ENCODE results near the gene TSC2.

TSC2 gene

GRCh38 chr16:2090777-2091546, 43.2 kb downstream of the TSC2 start:
- no peak overlapping the region for H3K4me3 ChIP-seq (ENCODE audit: low read depth, low read length)
- H3K9me3 ChIP-seq: no peaks in the 10 kb centered on the region; the same call in 1 of the 2 replicates
- H3K4me1 ChIP-seq: no peaks in the 10 kb centered on the region; the same call in 1 of the 2 replicates
- H3K36me3 ChIP-seq: peaks cover 61% of the 10 kb centered on the region
- H3K27me3 ChIP-seq: no peaks in the 10 kb centered on the region
- TF ChIP-seq CTCF (IDR thresholded peaks at IDR 0.05; ENCODE audit: low read depth, low read length): no peak
- no peak for DNase-seq

GRCh38 chr16:2091547-2092255, 43.9 kb downstream of the TSC2 start:
- Histone ChIP-seq H3K9me3 (no peaks in the 10 kb centered on the region; the same call in 1 of the 2 replicates), H3K4me1 (no peaks in the 10 kb centered on the region), H3K4me3 (ENCODE audit: low read depth, low read length) (no peak overlapping the region), H3K36me3 (peaks cover 57% of the 10 kb centered on the region), H3K27me3 (no peaks in the 10 kb centered on the region)
- no peak for TF ChIP-seq CTCF (IDR thresholded peaks at IDR 0.05; ENCODE audit: low read depth, low read length)
- no peak for DNase-seq

GRCh38 chr16:2092256-2092620, 44.5 kb downstream of the TSC2 start:
- Histone ChIP-seq H3K4me3 (ENCODE audit: low read depth, low read length) (no peak overlapping the region), H3K9me3 (no peaks in the 10 kb centered on the region; the same call in 1 of the 2 replicates), H3K27me3 (no peaks in the 10 kb centered on the region), H3K4me1 (no peaks in the 10 kb centered on the region), H3K36me3 (peaks cover 54% of the 10 kb centered on the region)
- TF ChIP-seq CTCF (IDR thresholded peaks at IDR 0.05; ENCODE audit: low read depth, low read length): no peak
- no peak for DNase-seq

- H3K4me1 ChIP-seq: no peaks in the 10 kb centered on the region
- H3K4me3 ChIP-seq (ENCODE audit: low read depth, low read length): no peak overlapping the region
- peaks cover 50% of the 10 kb centered on the region for H3K36me3 ChIP-seq
- H3K9me3 ChIP-seq: no peaks in the 10 kb centered on the region; the same call in 1 of the 2 replicates
- DNase-seq: no peak
- no peaks in the 10 kb centered on the region for H3K27me3 ChIP-seq
- no peak for TF ChIP-seq CTCF (IDR thresholded peaks at IDR 0.05; ENCODE audit: low read depth, low read length)
These were observed 45.1 kb downstream of the TSC2 start for GRCh38 chr16:2092866-2093265.

GRCh38 chr16:2093793-2094192, 46.0 kb downstream of the TSC2 start:
- Histone ChIP-seq H3K27me3 (no peaks in the 10 kb centered on the region), H3K9me3 (no peaks in the 10 kb centered on the region; the same call in 1 of the 2 replicates), H3K4me1 (no peaks in the 10 kb centered on the region), H3K36me3 (peaks cover 44% of the 10 kb centered on the region), H3K4me3 (ENCODE audit: low read depth, low read length) (no peak overlapping the region)
- no peak for DNase-seq
- no peak for TF ChIP-seq CTCF (IDR thresholded peaks at IDR 0.05; ENCODE audit: low read depth, low read length)

Measured in BE2C (cell line).